GM21717 (cell line): Measurements from ENCODE around the gene SCGB1C1.
A peak's percentile ranks its signal among the peaks of the same experiment; 100 is the strongest.
"Not testable (repeated sequence)": the region's sequence is repeated elsewhere in the genome, so short reads cannot be mapped to it uniquely, and the experiment has no call there.

ENCODE experiments used
- ATAC-seq: cut with Tn5 transposase; IDR thresholded peaks from one replicate; pipeline ENCODE4 v1.9.1; 2021; ENCODE audit warnings: mild to moderate bottlenecking, moderate library complexity; ENCODE audit not compliant: unreplicated experiment

SCGB1C1 gene

GRCh38 chr11:192674-193128, at the start of gene SCGB1C1:
SCGB1C1 (plus strand) TSS chr11:193078; CDS start chr11:193100, 22 bp downstream.
- not testable (repeated sequence) for ATAC-seq

- not testable (repeated sequence) for ATAC-seq
Measured at GRCh38 chr11:180242-180641, 12.6 kb upstream of the SCGB1C1 start.

- ATAC-seq: peak; percentile 34
Measured at GRCh38 chr11:189200-189783, 3.6 kb upstream of the SCGB1C1 start.

- ATAC-seq: peak; percentile 59
Measured at GRCh38 chr11:189843-190311, 3.0 kb upstream of the SCGB1C1 start.

- not testable (repeated sequence) for ATAC-seq
Measured at GRCh38 chr11:190546-190945, 2.3 kb upstream of the SCGB1C1 start.

- not testable (repeated sequence) for ATAC-seq
Measured at GRCh38 chr11:191490-192478, 1.1 kb upstream of the SCGB1C1 start.

GRCh38 chr11:193481-193880, 603 bp downstream of the SCGB1C1 start:
- not testable (repeated sequence) for ATAC-seq

GRCh38 chr11:196786-197731, 4.2 kb downstream of the SCGB1C1 start:
- ATAC-seq: no peak

- no peak for ATAC-seq
Measured at GRCh38 chr11:197741-198235, 4.9 kb downstream of the SCGB1C1 start.

- ATAC-seq: no peak
Measured at GRCh38 chr11:198236-198806, 5.4 kb downstream of the SCGB1C1 start.

GRCh38 chr11:199004-199581, 6.2 kb downstream of the SCGB1C1 start:
- ATAC-seq: no peak

- no peak for ATAC-seq
Measured at GRCh38 chr11:199782-200181, 6.9 kb downstream of the SCGB1C1 start.

- ATAC-seq: no peak
Measured at GRCh38 chr11:200224-201003, 7.5 kb downstream of the SCGB1C1 start.

- no peak for ATAC-seq
Measured at GRCh38 chr11:201966-202365, 9.1 kb downstream of the SCGB1C1 start.

- ATAC-seq: no peak
Measured at GRCh38 chr11:202490-202889, 9.6 kb downstream of the SCGB1C1 start.

- ATAC-seq: no peak
Measured at GRCh38 chr11:203056-203944, 10.4 kb downstream of the SCGB1C1 start.

GRCh38 chr11:203945-204586, 11.2 kb downstream of the SCGB1C1 start:
- ATAC-seq: no peak
